GM12891 (cell line): ENCODE results near the gene HTR3D. TPM values are rescaled to one million over a fixed set of nuclear protein-coding genes. Genes with fewer than 3 reads are reported as not detected.

Experiments
- DNase-seq: peaks from one replicate; pipeline ENCODE4 v3.0.0; 2011; ENCODE audit warnings: low spot score; ENCODE audit not compliant: insufficient read length
- FAIRE-seq: peaks from 2 replicates; lab custom pipeline; 2011; peaks lifted over from hg19 to GRCh38; lab: Jason Lieb, UNC
- PAX5 ChIP-seq: IDR thresholded peaks from 2 replicates; pipeline ENCODE4 v1.6.1; 2011; ENCODE audit warnings: low read length, moderate library complexity, mild to moderate bottlenecking; ENCODE audit not compliant: insufficient read depth, severe bottlenecking
- POLR2A ChIP-seq: IDR thresholded peaks from 2 replicates; pipeline ENCODE4 v1.6.1; 2011; ENCODE audit warnings: low read depth, low read length, control low read depth
- POLR2AphosphoS5 ChIP-seq: IDR thresholded peaks from 2 replicates; pipeline ENCODE4 v1.6.1; 2011; ENCODE audit warnings: low read depth, low read length, control low read depth
- POU2F2 ChIP-seq: IDR thresholded peaks from 2 replicates; pipeline ENCODE4 v1.6.1; 2011; ENCODE audit warnings: low read depth, mild to moderate bottlenecking, control low read depth, low read length, moderate library complexity
- SPI1 ChIP-seq: IDR thresholded peaks from 2 replicates; pipeline ENCODE4 v1.6.1; 2011; ENCODE audit warnings: low read depth, low read length, control low read depth
- TAF1 ChIP-seq: IDR thresholded peaks from 2 replicates; pipeline ENCODE4 v1.6.1; 2011; ENCODE audit warnings: low read depth, low read length, control low read depth
- polyA plus RNA-seq: library from polyadenylated mRNA; unstranded; fragments of >200 nt; gene quantifications from one replicate; pipeline ENCODE4 v1.2.1, GENCODE V29; 2012; ENCODE audit warnings: low read depth, missing spikeins, inconsistent platforms; ENCODE audit not compliant: missing spikeins

Gene HTR3D
- not detected for polyA plus RNA-seq

GRCh38 chr3:184031187-184031792 is at the start of gene HTR3D:
Gene HTR3D, plus strand, starts transcription at chr3:184031742. Its CDS starts 0 bp downstream, at chr3:184031742.
- DNase-seq (no peak), FAIRE-seq (no peak)
- TF ChIP-seq TAF1 (no peak), POLR2AphosphoS5 (no peak), POLR2A (no peak), PAX5 (no peak), SPI1 (no peak), POU2F2 (no peak)

GRCh38 chr3:183981990-183982644 is 49.4 kb upstream of the HTR3D start:
- no peak for TF ChIP-seq POLR2A
- TF ChIP-seq TAF1 = no peak
- no peak for TF ChIP-seq POLR2AphosphoS5
- no peak for FAIRE-seq
- no peak for DNase-seq

DNA sequence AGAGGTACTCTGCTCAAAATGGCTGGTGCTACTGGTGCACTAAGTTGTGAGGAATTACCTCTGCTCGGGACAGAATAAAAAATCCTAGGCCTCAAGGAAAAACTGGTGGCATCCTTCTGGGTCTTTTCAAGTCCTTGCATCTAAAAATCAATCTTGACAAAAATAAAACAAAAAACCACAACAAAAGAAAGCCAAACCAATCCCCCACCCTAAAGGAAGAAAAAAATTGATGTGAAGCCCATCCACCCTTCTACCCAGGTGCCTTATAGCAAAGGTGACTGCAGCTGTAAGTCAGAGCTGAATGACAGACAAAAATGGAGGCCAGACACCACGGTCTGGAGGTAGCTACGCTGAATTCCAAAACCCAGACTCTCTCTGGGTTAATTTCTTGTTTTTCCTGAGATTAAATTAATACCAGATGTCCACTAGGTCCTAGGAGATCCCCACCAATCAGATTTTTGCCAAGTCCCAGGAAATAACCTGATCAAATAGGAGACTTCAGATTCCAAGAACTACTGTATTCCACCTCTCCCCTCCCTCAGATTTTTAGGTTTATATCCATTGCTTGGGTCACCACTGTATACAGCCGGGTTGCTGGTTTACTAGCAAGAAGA is 47.3 kb upstream of the HTR3D start:
- TF ChIP-seq SPI1 = no peak
- TF ChIP-seq PAX5 = no peak
- no peak for TF ChIP-seq POLR2AphosphoS5
- FAIRE-seq (no peak), DNase-seq (no peak)

GRCh38 chr3:183984749-183985729 is 46.5 kb upstream of the HTR3D start:
- FAIRE-seq (no peak), DNase-seq (no peak)

GRCh38 chr3:183987000-183987600 is 44.4 kb upstream of the HTR3D start:
- FAIRE-seq = no peak
- no peak for DNase-seq
- TF ChIP-seq POLR2A (no peak), POU2F2 (no peak), TAF1 (no peak), POLR2AphosphoS5 (no peak), SPI1 (no peak), PAX5 (no peak)

More at GRCh38 chr3:183984749-183985729, 46.5 kb upstream of the HTR3D start:
- TF ChIP-seq POU2F2 = no peak
- no peak for TF ChIP-seq TAF1
- TF ChIP-seq POLR2AphosphoS5 = no peak
- TF ChIP-seq PAX5 = no peak
- TF ChIP-seq SPI1 = no peak
- no peak for TF ChIP-seq POLR2A

- DNase-seq (no peak), FAIRE-seq (no peak)
- TF ChIP-seq POLR2AphosphoS5 (no peak), POLR2A (no peak), PAX5 (no peak), TAF1 (no peak), POU2F2 (no peak), SPI1 (no peak)
Measured at GRCh38 chr3:183988216-183988790, 43.2 kb upstream of the HTR3D start.

DNA sequence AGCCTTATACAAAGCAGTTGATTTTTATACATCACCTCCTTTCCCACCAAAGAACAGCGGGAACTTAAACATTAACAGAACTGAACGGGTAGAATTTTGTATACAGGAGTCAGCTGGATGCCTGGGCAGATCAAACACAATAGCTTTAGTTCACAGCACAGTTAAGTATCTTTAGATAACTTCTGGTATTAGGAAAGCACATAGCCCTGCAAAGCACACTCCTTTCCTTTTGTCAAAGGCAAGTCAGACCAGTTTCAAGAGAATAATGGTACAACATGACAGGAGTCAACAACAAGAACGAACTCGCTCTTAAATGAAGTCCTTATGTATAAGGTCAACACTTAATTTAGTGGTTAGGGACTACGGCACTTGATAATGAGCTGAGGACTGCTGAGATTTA is 40.1 kb upstream of the HTR3D start:
- TF ChIP-seq POLR2A (no peak), PAX5 (no peak), POU2F2 (no peak), TAF1 (no peak), POLR2AphosphoS5 (no peak), SPI1 (no peak)
- DNase-seq = no peak

DNA sequence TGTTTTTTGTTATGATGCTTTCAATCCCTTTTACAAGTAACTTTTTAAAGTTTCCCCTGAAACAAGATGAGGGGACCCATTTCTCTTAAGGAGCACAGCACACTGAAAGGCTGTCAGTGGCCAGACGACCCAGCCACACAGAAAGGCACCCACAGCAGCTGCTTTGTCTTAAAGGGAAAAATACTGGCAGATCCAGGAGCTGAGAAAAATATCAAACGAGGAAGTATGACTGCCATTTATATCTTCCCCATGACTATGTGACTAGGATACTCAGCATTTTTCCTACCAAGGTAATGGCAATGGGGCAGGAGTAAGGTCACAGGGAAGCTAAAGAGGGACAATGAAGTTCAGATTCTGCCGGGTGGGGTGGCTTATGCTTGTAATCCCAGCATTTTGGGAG is 29.8 kb upstream of the HTR3D start:
- TF ChIP-seq POLR2AphosphoS5 = no peak
- no peak for DNase-seq

More for the DNA sequence above, 40.1 kb upstream of the HTR3D start:
- FAIRE-seq = no peak

GRCh38 chr3:184002469-184002868 is 29.1 kb upstream of the HTR3D start:
- no peak for FAIRE-seq
- TF ChIP-seq SPI1 (no peak), POLR2AphosphoS5 (no peak), TAF1 (no peak), POU2F2 (no peak), POLR2A (no peak), PAX5 (no peak)
- no peak for DNase-seq

More for the DNA sequence above, 29.8 kb upstream of the HTR3D start:
- no peak for FAIRE-seq
